ENCODE results near the gene MAD1L1. TPM values are rescaled to one million over a fixed set of nuclear protein-coding genes. Genes with fewer than 3 reads are reported as not detected.

MAD1L1 gene
- total RNA-seq, 1 experiment from 2014 or later: 43.8 TPM

GRCh38 chr7:1979591-1980560 is 252.9 kb downstream of the MAD1L1 start:
- no peaks in the 10 kb centered on the region for H3K27me3 Mint-ChIP-seq (ENCODE audit: low read depth)
- no peak overlapping the region for H3K4me3 Mint-ChIP-seq
- ATAC-seq (peak; percentile 95), DNase-seq (ENCODE audit: low spot score) (peak; percentile 75)
- CTCF ChIA-PET: no interaction called here
- no peak overlapping the region for H3K27ac Mint-ChIP-seq
- POLR2A ChIA-PET: no interaction called here
- H3K36me3 Mint-ChIP-seq: peaks cover 31% of the 10 kb centered on the region
- peaks cover 4% of the 10 kb centered on the region; the same call in 1 of the 2 replicates for H3K4me1 Mint-ChIP-seq
- TF ChIP-seq SP1 (CRISPR knock-in tag; conservative IDR thresholded peaks at IDR 0.05) (peak; percentile 99), ZNF281 (CRISPR knock-in tag; IDR thresholded peaks at IDR 0.05) (peak; percentile 61; the same call in 1 of the 2 replicates), IRF2 (CRISPR knock-in tag; IDR thresholded peaks at IDR 0.05; ENCODE audit: borderline replicate concordance, low read depth) (no peak), ZNF423 (CRISPR knock-in tag; IDR thresholded peaks at IDR 0.05) (peak; percentile 48; the same call in 1 of the 2 replicates), STAT6 (CRISPR knock-in tag; conservative IDR thresholded peaks at IDR 0.05; ENCODE audit: low read depth) (no peak)
- peaks cover 19% of the 10 kb centered on the region for H3K9me3 Mint-ChIP-seq

GRCh38 chr7:1978656-1979590 is 253.8 kb downstream of the MAD1L1 start:
- TF ChIP-seq E2F5 (CRISPR knock-in tag; IDR thresholded peaks at IDR 0.05): no peak
- TF ChIP-seq ZNF121 (CRISPR knock-in tag; IDR thresholded peaks at IDR 0.05): no peak
- TF ChIP-seq MXD4 (CRISPR knock-in tag; IDR thresholded peaks at IDR 0.05; ENCODE audit: borderline replicate concordance): no peak
- TF ChIP-seq SMAD3 (CRISPR knock-in tag; IDR thresholded peaks at IDR 0.05; ENCODE audit: borderline replicate concordance): no peak
- TF ChIP-seq PRDM15 (CRISPR knock-in tag; IDR thresholded peaks at IDR 0.05): no peak
- no peak for TF ChIP-seq TCF7 (CRISPR knock-in tag; IDR thresholded peaks at IDR 0.05; ENCODE audit: low read depth)
- TF ChIP-seq ZNF416 (CRISPR knock-in tag; IDR thresholded peaks at IDR 0.05): no peak
- TF ChIP-seq STAT6 (CRISPR knock-in tag; conservative IDR thresholded peaks at IDR 0.05; ENCODE audit: low read depth): no peak
- no peak for TF ChIP-seq PRRX2 (CRISPR knock-in tag; IDR thresholded peaks at IDR 0.05)
- H3K4me1 Mint-ChIP-seq: peaks cover 4% of the 10 kb centered on the region; the same call in 1 of the 2 replicates

More at GRCh38 chr7:1978656-1979590, 253.8 kb downstream of the MAD1L1 start:
- Mint-ChIP-seq H3K27me3 (ENCODE audit: low read depth) (no peaks in the 10 kb centered on the region), H3K4me3 (no peak overlapping the region), H3K9me3 (peaks cover 19% of the 10 kb centered on the region), H3K27ac (no peak overlapping the region), H3K36me3 (peaks cover 31% of the 10 kb centered on the region)
- CTCF ChIA-PET: no interaction called here
- ATAC-seq (no peak), DNase-seq (ENCODE audit: low spot score) (no peak)
- POLR2A ChIA-PET: no interaction called here
